ENCODE results near the gene SGMS1.

DNA sequence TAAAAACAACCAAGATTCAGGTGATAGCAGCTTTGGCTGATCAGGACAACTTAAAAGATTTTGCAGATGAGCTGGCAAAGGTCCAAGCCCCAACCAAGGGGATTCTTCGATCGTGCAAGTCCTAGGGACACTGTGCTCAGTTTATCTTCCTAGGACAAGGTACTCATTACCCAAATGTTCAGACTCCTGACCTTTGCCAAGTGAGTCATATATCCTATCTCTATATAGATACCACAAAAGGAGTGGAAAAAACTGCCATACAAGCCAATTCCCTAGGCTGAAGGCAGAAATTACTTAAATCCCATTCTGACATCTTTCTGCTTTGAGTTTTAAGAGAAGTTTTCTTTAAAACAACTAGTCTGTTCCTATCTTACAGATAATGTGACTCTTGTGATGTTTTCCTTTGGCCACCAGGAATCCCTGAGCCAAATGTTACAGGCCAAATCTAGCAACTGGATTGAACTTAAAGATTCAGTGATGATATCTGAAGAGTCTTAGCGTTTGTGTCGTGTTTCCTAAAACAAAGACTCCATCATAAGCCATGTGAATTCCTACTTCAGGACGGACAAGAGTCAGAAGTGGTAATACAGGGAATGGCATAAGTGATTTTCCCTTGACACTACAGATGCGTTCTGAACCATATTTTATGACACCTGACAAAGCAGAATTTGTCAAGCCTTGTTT is 229.8 kb downstream of the SGMS1 start:
- TF ChIP-seq, protein P1, sequence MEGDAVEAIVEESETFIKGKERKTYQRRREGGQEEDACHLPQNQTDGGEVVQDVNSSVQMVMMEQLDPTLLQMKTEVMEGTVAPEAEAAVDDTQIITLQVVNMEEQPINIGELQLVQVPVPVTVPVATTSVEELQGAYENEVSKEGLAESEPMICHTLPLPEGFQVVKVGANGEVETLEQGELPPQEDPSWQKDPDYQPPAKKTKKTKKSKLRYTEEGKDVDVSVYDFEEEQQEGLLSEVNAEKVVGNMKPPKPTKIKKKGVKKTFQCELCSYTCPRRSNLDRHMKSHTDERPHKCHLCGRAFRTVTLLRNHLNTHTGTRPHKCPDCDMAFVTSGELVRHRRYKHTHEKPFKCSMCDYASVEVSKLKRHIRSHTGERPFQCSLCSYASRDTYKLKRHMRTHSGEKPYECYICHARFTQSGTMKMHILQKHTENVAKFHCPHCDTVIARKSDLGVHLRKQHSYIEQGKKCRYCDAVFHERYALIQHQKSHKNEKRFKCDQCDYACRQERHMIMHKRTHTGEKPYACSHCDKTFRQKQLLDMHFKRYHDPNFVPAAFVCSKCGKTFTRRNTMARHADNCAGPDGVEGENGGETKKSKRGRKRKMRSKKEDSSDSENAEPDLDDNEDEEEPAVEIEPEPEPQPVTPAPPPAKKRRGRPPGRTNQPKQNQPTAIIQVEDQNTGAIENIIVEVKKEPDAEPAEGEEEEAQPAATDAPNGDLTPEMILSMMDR (IDR thresholded peaks at IDR 0.05; ENCODE audit: low read depth, low read length) = no peak
- no peak for TF ChIP-seq EZH2phosphoT487 (IDR thresholded peaks at IDR 0.05; ENCODE audit: low read depth)
